ENCODE measurements around the gene ZNF22.

ZNF22 gene

DNA sequence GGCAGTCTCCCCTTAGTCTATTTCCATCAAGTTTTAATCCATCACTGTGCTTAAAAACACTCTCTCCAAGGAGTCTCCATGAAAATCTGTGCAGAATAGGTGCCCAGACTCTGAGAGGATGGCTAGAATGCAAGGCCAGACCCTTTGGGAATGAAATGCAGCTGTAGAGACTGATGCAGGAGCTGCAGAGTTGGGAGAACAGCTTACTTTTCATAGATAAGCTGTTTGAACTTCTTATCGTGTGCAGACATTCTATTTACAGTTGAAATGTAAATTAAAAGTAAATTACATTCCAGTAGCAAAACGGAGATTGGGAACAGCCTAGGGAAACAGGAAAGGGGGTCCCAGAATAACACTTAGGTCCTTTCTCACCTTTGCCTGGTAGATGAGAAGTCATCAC lies 14.9 kb downstream of the ZNF22 start:
- DNase-seq (ENCODE audit: low read depth in 2 of 2), result no peak

DNA sequence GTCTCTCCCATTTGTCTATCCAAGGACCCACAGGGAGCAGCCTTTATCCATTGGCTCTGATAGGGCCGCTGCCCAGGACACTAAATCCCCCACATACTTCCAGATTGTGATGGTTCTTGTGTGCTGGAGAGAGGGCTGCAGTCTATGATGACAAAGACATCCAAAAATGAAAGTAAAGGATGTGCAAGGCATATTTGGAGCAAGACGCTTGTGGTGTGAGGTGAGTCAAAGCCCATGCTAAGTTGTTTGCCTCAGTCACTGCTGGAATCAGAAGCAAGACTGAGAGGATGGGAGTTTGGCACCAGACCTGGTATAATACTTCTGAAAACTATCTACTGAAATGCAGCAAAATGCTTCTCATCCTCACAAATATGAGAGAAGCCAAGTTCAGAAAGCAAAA lies 22.7 kb downstream of the ZNF22 start:
- DNase-seq (ENCODE audit: low read depth in 2 of 2), result no peak

DNA sequence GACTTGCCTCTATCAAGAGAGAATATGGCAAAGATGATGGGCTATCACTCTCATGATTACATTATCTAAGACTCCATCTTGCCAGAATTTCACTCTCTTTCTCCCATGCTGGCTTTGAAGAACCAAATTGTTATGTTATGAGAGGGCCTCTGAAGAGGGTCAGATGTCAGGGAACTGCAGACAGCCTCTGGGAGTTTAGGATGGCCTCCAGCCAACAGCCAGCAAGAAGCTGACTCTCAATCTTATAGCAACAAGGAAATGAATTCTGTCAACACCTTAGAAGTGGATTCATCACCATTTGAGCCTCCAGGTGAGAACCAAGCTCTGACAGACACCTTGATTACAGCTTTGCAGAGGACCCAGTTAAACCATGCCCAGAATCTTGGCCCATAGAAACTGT lies 33.6 kb downstream of the ZNF22 start:
- no peak for DNase-seq (ENCODE audit: low read depth in 2 of 2)

DNA sequence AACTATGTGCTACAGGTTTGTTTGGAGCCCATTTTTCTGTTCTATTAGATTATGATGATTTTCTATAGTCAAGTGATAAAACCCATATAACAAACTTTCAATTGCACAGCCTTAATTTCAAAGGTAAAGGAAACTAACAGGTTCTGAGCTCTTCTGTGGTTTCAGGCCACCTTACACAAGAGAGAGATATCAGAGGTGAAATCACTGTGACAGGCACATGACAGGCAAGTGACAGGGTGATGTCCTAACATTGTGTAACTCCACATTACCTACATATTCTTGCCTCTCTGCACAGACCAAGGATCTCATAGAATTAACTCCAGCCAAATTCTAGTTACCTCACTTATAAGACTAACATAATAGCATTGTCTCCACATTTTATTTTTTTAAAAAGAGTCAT lies 35.0 kb downstream of the ZNF22 start:
- DNase-seq (ENCODE audit: low read depth in 2 of 2), result no peak

DNA sequence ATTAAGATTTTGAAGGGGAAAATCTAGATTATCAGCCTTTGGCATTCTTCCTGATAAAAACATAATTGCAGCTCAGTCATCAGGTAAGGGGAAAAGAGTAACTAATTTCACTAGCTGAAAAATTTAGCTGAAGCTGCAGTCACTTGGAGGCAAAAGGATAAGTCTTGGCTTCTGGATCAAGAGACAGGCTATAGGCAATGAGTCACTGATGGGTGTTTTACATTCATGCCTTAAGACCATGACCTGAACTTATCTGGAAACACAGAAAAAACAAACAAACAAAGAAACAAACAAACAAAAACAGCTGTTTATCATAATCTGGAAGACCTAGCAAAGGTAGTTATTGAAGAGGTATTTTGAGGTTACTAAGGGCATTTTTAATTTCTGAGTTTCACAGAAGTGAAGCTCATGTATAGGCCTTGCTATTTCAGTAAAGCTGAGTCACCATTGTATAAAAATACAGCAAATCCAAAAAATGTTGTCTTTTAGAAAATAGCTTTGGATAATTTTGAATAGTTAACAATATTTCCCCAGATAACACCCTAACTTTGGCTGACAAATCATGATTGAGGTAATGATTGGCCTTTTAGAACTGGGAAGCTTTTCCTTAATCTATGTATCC lies 40.3 kb downstream of the ZNF22 start:
- no peak for DNase-seq (ENCODE audit: low read depth in 2 of 2)

DNA sequence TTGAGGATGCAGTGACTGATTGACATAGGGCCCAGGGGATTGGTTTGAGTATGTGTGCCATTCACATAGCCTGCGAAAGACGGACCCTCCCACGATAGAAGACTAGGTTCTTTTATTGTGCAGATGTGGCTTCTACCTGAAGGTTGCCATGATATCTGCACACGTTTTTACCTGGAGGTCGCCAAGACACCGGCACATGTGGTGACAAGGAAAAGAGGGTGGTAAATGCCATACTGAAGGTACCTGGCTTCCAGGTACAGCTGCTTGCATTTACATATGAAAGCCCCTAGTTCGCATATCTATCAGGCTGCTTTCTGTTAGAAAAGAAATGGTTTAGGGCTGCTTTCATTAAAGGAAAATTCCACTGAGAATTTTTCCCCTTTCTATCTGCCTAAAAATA lies 43.6 kb downstream of the ZNF22 start:
- DNase-seq (ENCODE audit: low read depth in 2 of 2), result no peak

DNA sequence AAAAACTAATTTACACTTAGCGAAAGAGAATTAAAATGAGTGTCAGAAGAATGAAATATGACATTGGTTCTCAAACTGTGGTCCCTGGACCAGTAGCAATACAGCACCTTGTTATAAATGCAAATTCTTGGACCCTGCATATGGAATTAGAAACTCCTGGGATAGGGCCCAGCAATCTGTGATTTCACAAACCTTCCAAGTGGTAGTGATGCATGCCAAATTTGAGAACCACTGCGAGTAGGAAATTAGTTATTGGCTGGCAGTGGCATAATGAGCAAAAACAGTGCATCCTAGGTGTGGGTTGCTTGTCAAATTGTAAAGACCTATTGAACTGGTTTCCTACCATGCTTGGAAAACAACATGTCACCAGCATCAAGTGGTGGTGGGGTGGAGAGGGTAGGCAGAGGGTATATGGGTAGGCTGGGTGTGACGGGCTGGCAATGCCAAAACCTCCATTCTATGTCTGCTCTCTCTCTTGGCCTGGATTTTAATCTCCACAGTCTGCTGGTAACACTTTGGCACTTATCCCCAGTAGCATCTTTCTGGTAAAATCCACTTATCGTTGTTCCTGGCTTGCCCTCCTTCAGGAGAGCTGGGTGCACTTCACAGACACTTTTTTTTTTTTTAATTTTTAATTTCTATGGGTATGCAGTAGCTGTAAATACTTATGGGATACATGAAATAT lies 50.0 kb downstream of the ZNF22 start:
- DNase-seq (ENCODE audit: low read depth in 2 of 2), result no peak

DNA sequence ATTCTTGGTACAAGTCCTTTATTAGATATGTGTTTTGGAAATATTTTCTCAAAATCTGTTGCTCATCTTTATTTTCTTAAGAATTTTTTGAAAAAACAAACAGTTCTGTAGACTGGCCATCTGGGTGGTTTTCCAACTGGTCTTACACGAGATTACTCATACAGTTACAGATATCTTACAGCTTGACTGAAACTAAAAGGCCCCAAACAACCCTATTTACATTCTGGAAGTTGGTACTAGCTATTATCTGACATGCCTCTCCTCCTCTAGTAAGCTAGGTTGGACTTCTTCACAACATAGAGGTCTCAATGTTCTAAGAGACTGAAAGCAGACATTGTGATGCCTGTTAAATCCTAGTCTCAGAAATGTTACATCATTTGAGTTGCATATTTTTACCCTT lies 52.0 kb downstream of the ZNF22 start:
- no peak for DNase-seq (ENCODE audit: low read depth in 2 of 2)

DNA sequence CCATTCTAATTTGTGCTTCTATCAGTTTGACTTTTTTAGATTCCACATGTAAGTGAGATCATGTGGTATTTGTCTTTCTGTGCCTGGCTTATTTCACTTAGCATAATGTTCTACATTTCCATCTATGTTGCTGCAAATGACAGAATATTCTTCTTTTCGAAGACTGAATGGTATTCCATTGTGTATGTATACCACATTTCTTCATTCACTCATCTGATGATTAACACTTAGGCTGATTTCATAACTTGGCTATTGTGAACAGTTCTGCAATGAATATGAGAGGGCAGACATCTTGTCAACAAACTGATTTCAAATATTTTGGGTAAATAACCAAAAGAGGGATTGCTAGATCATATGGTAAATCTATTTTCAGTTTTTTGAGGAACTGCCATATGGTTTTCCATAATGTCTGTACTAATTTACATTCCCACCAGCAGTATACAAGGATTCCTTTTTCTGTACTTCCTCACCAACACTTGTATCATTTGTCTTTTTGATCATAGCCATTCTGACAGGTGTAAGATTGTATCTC lies 52.9 kb downstream of the ZNF22 start:
- no peak for DNase-seq (ENCODE audit: low read depth in 2 of 2)

Data from stimulated activated CD8-positive, alpha-beta memory T cell treated with anti-CD3 and anti-CD28 coated beads, Interleukin-7, amount 100 ng/mL, for 4 hours (primary cell).